Kidney capillary endothelial cell (primary cell): ENCODE results near the gene KCTD11.
"Not testable (repeated sequence)": the region's sequence is repeated elsewhere in the genome, so short reads cannot be mapped to it uniquely, and the experiment has no call there.

ENCODE experiments used
- DNase-seq: peaks from one replicate; pipeline ENCODE4 v3.0.0-alpha.2; 2018; ENCODE audit warnings: low spot score

KCTD11 gene

DNA sequence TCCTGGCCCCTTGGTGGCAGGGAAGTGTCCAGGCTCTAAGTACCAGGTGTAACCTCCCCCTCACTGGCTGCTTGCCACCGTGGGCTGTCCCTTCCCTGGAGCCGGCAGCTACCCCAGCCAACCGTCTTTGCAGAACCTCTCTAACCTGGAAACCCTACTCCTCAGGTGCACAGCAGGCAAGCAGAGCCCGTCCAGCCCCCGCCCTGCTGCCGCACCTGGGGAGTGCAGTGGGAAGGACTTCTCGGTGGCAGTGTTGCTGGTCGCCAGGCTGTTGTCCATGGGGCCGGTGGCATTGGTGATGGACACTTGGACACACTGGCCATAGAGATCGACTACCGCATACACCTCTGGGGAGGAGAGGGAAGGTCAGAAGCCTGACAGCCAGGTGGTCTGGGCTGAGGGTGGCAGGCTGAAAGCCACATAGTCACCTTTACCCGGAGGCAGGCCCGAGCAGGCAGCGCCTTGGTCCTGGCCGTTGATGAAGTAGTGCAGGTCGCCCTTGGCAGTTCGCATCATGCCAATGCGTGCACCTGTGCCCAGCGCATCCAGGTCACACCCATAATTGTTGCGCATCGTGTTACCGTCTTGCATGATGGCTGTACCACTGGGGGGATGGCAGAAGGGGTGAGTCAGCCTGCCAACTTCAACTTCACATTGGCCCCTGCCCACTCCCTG is 29.3 kb upstream of the KCTD11 start:
- no peak for DNase-seq

DNA sequence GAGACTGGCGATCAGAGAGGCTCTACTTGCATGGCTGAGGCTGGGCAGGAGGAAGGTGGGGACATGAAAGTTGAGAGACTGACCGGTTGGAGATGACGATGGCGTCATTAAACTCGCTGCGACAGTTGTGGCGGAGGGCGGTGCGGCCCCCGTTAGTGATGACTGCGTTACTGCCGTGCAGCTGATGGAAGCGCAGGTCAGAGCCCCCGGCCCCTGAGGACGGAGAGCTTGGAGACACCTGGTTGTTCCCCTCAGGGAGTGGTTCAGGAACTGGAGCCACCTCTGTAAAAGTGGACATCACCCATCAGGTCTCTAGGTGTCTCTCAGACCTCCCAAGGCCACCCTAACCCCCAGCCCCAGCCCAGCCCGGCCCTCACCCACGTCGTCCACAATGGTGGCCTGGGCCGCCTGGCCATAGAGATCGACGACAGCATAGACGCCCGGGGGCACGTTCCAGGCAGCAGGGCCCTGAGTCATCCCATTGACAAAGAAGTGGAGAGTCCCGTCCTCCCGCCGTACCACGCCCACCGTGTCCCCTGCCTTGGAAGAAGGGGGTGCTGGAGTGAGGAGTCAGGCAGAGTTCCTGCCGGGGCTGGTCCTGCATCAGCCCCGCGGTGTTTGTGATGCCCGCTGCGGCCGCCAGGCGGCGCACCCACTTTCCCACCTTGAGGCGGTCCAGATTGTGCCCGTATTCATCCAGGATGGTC is 28.1 kb upstream of the KCTD11 start:
- no peak for DNase-seq

DNA sequence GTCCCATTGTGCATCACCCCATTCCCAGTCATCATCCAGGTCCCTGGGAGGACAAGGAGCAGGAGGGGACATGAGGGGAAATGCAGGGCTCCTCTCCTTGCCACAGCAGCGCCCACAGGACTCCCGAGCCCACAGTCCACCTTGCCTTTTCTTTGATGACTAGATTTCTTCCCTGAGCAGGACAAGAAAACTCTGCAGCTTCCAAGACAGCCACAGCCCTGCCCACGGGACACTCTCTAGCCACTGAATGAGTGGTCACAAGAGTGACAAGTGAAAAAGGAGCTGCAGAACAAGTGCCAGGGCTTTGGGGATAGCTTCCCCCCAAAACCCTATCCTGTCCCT is 27.6 kb upstream of the KCTD11 start:
- DNase-seq = no peak

DNA sequence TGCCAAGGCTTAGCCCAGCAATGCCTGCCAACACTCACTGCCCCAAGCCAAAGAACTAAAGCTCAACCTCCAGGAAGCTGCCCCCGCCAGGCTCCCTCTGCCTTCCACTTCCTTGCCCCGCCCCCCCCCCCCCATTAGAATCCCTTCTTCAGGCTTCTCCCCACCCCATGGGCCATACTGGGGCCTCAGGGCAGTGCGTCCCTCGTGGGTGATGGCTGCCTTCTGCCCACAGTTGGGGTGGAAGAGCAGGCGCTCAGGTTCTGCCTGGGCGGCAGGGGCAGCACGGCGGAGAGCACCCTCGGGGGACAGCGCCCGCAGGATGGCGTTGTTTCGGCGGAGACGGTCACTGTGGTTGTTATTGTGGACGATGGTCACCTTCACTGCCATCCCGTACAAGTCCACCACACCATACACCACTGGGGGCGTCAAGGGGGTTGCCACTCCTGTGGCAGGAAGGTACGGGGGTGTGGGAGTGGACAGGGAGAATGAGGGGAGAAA is 26.9 kb upstream of the KCTD11 start:
- no peak for DNase-seq

DNA sequence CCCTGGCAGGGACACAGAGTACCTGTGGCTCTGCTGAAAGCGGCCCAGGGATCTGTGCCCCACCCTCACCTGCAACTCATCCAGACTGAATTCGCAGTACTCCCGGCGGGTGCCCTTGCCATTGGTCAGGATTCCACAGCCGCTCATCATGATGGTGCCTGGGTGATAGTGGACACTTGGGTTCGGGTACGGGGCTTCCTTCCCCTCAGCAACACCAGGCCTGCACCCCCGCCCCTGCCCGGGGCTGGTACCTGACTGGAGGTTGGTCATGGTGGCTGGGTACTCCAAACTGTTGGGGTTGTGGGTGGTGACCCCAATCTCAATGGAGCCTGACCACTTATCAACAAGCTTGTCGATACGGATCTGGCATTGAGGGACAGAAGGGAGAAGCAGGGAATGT is 25.8 kb upstream of the KCTD11 start:
- no peak for DNase-seq

DNA sequence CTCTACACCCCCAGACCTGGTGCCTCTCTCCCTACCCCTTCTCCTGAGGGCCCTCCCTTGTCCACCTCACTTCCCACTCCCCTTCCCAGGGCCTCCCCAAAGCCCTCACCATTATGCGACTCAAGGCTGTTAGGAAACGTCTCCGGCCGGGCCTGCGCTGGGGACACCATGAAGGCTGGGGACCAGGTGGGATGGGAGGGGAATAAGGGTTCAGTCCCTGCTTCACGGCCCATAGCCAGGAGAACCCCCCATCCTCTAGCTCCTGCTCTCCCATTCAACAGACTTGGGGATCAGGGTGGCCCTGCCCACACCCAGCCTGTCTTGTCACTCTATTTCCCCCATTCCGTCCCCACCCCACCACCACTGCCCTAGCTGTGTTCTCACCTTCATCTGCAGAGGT is 24.9 kb upstream of the KCTD11 start:
- no peak for DNase-seq

DNA sequence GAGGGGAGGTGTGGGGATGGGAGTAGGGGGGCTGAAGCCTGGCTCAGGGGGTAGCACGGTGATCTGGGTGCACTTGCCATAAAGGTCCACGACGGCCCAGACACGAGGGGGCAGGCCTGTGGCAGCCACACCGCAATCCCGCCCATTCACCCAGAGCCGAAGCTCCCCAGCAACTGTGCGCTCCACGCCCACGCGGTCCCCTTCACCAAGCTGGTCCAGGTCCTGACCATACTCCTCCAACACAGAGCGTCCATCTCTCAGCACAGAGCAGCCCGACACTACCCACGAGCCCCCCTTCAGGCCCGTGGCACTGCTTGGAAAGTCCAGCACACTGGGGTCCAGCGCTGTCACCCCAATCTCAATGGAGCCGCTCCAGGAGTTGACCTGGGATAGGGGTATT is 24.5 kb upstream of the KCTD11 start:
- no peak for DNase-seq

DNA sequence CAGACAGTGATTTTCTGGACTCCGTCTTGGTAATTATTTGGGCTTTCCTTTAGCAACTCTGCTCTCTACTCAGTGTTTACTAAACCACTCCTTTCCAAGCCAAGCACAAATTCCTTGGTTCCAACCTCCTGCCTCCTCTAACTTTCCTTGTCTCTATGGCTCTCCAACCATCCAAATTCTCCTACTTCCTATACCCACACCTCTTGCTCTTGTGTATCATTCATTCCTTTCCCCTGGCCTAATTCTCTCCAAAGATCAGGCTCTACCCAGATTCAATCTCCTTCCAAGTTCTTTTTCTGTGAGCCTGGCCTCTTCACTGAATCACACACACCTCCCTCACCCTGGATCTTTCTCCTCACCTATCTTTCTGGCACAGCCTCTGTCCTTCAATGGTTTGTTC is 24.0 kb upstream of the KCTD11 start:
- DNase-seq = no peak

DNA sequence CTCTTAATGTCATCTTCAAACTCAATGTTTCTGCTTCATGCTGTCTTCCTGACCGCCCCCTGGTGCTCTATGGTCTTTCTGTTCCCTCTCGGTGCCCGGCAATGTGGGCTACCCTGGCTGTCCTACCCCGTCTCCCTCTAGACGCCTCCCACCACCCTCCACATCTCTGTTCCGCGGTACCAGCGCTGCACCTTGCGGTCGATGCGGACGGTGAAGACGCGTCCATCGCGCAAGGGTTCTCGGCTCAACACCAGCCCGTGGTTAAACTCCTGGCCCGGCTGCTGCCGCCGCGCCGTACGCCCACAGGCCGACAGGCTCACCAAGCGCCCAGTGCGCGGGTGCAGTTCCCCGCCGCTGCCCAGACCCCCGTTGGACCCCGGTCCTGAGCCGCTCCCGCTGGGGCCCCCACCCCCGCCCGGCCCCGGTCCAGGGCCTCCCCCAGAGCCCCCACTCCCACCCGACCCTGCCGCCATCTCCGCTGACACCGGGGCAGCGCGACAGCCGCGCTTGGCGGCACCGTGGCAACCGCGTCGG is 23.1 kb upstream of the KCTD11 start, which contains the start of gene NEURL4:
Gene NEURL4, minus strand, starts transcription at position 496 of the 534 bp plus-strand sequence. Its CDS starts 23 bp downstream, at position 473.
- peak; percentile 26 for DNase-seq

DNA sequence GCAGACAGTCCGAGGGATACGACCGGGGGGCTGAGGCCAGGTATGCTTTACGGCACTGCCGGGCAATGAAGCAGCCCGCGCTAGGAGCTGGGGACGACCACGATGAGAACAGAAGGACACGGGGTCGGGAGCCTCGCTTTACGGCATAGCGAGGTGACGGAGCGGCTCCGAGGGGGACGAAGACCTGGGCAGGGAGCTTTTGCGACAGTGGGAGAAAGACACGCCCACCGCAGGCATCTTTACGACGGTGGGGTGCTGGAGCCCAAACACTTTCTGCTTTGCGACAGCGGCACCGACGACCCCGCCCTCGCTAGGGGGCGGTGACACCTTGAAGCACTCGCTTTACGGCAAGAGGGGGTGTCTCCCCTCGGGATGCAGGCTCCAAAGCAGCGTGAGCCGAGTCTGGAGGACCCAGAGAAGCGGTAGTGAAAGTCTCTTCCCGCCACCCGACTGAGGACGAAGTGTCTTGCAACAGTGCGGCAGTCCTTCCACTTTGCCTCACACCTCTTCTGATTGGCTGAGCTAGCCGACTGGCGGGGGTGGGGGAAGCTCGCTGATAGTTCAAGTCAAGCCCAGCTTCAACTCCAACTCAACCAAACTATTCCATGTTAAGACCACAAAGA is 22.5 kb upstream of the KCTD11 start:
- peak; percentile 96 for DNase-seq

DNA sequence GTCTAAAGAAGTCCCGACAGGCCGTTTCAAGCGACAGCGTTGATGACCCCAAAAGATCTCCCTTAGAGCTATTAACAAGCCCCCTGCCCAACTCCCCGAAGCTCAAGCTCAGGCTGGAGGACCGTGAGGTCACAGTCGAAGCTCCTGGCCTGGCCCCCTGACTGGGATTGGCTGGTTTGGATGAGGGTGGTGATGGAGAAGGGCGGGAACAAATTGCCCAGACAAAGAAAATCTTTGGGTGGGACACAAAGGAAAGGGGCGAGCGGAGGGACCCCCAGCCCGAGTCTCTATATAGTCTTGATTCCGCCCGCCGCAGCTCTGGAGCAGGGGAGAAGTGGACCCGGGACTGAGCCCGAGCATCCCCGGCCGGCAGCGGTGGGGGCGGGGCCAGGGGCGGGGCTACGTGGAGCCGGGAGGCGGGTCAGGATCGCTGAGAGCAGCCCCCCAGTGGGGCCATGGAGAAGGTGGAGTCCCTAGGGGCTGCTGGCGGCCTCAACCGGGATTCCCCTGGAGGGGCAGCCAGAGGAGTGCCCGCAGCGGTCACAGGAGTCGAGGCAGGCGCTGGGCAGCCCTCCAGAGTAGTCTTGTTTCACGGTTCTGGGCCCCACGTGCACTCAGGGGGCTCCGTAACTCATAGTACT is 21.8 kb upstream of the KCTD11 start:
- DNase-seq = peak; percentile 77

DNA sequence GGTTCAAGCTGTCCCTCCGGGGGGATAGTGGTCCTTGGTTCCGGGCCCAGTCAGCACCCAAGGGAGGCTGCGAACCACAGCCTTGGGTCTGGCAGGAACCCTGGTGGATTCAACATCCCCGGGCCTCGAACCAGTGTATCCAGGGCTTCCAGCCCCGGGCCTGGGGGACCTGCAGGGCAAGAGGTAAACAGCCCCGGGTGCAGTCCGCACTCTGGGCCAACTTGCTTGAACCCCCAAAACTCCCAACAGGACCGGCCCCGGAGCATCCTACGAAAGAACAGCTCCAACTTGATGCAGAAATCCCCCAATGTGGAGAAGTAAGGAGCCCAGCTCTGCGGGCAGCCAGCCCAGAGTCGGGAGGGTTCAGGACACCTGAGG is 21.3 kb upstream of the KCTD11 start:
- DNase-seq = no peak

DNA sequence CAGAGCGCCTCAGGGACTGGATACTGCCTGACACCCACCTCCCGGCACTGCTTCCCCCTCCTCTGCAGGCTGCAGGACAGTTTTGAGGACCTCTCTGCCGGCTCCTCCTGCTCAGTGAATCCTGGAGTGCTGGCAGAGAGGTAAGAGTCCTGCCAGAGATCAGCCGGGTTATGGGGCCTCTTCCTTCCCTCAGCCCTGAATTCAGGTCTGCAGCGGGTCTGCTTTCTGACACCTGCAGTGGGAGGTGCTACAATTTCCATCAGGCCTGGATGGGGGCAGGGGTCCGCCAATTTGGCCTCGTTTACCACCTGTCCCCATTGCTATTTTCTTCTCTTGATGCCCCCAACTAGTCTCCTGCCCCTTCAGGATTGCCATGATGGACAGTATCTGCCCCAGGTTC is 19.9 kb upstream of the KCTD11 start:
- DNase-seq = no peak

DNA sequence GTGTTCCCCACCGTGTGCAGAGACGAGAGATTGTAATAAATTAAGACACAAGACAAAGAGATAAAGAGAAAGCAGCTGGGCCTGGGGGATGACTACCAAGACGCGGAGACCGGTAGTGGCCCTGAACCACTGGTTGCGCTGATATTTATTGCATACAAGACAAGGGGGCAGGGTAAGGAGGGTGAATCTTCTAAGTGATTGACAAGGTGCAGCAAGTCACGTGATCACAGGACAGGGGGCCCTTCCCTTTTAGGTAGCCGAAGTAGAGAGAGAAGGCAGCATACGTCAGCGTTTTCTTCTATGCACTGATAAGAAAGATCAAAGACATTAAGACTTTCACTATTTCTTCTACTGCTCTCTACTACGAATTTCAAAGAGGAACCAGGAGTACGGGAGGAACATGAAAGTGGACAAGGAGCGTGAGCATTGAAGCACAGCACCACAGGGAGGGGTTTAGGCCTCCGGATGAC is 19.3 kb upstream of the KCTD11 start:
- not testable (repeated sequence) for DNase-seq

DNA sequence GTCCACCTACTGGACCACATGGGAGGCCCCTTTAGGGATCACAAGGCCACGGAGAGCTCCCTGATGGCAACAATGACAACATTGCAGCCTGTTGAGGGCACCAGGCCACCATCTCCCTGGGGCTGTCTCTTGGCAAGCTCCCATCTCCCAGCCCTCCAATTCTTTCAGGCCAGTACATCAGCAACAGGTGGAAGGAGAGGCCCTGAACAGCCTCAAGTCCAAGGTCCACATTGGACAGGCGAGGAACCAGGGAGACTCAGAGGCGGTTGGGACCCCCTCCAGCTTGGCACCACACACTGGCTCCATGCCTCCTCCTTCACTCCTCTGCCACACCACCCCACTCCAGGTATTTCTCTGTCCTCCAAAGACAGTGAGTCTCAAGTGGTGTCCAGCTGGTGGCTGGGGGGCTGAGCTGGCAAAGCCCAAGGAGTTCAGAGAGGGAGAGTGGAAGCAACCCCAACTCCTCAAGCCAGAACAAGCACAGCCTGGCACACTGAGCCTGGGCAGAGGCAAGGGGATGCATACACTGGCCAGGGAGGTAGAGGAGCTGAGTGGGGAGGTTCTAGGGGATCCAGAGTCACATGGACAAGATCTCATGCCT is 16.9 kb upstream of the KCTD11 start:
- no peak for DNase-seq

DNA sequence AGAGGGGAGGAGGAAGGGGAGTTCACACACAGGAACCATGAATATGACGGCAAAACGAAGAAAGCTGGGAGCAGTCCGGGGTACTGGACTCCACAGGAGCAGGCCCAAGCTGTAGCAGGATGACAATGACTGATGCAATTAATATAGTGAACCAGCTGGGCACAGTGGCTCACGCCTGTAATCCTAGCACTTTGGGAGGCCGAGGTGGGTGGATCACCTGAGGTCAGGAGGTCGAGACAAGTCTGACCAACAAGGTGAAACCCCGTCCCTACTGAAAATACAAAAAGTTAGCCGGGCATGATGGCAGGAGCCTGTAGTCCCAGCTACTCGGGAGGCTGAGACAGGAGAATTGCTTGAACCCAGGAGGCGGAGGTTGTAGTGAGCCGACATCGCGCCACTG is 16.2 kb upstream of the KCTD11 start:
- DNase-seq = not testable (repeated sequence)

DNA sequence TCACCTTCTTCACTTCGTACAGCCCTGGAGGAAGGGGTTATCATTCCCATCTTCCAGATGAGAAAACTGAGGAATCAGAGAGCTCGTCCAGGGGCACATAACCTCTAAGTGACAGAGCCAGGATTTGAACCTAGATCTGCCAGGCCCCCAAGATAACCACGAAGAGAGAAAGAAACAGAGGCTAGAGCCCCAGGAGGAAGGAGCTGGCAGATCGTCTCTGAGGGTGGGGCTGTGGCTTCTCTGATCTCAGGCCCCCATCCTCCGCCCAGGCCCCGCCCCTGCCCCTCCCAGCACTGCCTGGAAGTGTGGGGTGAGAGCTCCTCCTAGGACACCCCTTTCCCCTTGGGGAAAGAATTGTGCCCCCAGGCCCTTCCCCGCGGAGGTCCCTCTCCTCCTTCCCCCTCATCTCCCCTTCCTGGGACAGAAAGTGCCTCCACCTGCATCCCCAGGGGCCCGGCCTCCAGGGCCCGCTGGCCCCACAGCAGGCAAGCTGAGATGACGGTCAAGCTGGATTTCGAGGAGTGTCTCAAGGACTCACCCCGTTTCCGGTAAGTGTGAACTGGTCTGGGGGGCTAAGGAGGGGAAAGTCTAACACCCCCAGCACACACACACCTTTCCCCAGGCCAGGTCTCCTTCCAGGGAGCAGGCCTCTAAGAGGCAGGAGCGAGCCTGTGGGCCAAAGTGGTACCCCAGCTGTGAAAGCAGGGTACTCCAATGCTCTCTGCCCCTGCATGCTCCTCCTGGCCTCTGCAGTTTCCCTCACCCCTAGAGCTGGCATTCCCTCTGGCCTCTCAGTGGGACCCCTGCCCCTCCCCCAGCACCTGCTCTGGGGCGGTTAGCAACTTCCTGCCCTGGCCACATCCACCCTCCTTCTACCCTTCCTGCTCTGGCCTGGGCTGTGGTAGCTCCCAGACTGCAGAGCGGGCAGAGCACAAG is 15.5 kb upstream of the KCTD11 start, which contains the start of gene ACAP1:
Gene ACAP1, plus strand, starts transcription at position 290 of the 936 bp plus-strand sequence. Its CDS starts 206 bp downstream, at position 496.
- no peak for DNase-seq

DNA sequence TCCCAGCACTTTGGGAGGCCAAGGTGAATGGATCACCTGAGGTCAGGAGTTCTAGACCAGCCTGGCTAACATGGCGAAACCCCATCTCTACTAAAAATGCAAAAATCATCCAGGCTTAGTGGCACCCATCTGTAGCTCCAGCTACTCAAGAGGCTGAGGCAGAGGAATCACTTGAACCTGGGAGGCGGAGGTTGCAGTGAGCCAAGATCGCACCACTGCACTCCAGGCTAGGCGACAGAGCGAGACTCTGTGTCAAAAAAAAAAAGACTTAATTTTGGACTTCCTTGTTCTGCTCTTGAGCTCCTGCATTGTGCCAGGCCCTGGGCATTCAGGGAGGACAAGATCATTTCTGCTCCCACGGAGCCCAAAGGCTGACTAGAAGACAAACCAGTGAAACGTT is 14.4 kb upstream of the KCTD11 start:
- DNase-seq = not testable (repeated sequence)

DNA sequence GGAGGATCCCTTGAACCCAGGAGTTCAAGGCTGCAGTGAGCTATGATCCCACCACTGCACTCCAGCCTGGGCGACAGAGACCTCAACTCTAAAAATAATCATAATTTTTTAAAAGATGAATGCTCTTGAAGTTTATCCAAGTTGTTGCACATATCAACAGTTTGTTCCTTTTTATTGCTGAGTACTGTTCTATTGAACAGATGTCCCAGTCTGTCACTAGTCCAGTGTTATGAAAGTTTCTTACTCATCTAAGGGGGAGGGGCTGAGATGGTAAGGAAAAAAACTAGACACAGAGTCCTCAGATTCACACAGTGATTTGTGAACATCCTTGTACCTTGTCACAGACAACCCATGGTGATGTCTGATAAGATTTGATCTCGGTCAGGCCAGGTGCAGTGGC is 11.8 kb upstream of the KCTD11 start:
- no peak for DNase-seq

DNA sequence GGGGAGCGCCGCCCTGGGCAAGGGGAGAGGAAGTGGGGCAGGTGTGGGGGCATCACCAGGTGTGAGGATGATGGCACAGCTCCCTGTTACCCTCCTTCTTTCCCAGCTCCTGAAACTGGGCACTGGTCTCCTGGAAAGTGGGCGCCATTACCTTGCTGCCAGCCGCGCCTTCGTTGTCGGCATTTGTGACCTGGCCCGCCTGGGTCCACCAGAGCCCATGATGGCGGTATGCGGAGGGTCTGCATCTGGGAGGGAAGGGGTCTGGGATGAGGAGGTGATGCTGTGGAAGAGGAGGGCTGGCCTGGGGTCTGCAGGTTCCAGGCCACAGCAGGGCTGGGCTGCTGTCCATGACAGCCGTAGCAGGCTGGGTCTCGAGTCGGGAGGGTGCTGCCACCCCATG is 10.1 kb upstream of the KCTD11 start:
- DNase-seq = no peak

DNA sequence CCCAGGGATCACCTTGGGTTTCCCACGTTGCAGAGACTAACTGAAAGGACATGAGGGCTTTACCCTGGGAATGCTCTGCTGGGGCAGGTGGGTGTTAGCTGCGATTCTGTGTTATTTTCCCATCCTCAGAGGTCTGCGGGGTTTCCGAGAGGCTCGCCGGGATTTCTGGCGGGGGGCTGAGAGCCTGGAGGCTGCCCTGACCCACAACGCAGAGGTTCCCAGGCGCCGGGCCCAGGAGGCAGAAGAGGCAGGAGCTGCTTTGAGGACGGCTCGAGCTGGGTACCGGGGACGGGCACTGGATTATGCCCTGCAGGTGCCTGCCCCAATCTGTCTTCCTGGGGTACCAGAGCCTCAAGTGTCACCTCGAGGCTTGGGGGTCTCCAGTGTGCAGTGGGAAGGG is 8.7 kb upstream of the KCTD11 start:
- DNase-seq = no peak
